ENCODE measurements around the gene CPLANE1. TPM values are rescaled to one million over a fixed set of nuclear protein-coding genes. Genes with fewer than 3 reads are reported as not detected.
"Not testable (repeated sequence)": the region's sequence is repeated elsewhere in the genome, so short reads cannot be mapped to it uniquely, and the experiment has no call there.

CPLANE1 gene
- total RNA-seq, 1 donor from 2014 or later: 21.8 TPM

DNA sequence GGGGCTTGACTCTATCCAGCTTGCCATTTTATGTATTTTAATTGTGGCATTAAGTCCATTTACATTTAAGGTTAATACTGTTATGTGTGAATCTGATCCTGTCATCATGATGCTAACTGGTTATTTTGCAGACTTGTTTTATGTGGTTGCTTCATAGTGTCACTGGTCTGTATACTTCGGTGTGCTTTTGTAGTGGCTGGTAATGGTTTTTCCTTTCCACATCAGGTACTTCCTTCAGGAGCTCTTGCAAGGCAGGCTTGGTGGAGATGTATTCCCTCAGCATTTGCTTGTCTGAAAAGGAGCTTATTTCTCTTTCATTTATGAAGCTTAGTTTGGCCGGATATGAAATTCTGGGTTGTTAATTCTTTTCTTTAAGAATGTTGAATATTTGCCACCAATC is 145.9 kb downstream of the CPLANE1 start:
- H3K4me1 Mint-ChIP-seq (ENCODE audit: low read depth, unreplicated experiment): no peaks in the 10 kb centered on the region
- no peaks in the 10 kb centered on the region for H3K27me3 Mint-ChIP-seq (ENCODE audit: low read depth, unreplicated experiment)
- no peak for FAIRE-seq
- no peak overlapping the region for H3K4me3 ChIP-seq (ENCODE audit: insufficient read depth, low read depth, low read length)
- H4K20me1 ChIP-seq (ENCODE audit: insufficient read depth, low read length): no peaks in the 10 kb centered on the region
- H3K79me2 ChIP-seq (ENCODE audit: insufficient read depth, low read length): no peaks in the 10 kb centered on the region
- H3K4me1 ChIP-seq (ENCODE audit: insufficient read depth, low read length): no peaks in the 10 kb centered on the region
- H3K9ac ChIP-seq (ENCODE audit: low read length): no peak overlapping the region
- no peak for DNase-seq (ENCODE audit: low read depth)
- H3K4me2 ChIP-seq (ENCODE audit: low read length): no peak overlapping the region
- no peak overlapping the region for H3K27ac ChIP-seq (ENCODE audit: low read depth, low read length)
- H3K27ac Mint-ChIP-seq (ENCODE audit: unreplicated experiment): no peak overlapping the region
- no peak for TF ChIP-seq CTCF (IDR thresholded peaks at IDR 0.05; ENCODE audit: insufficient read depth, low read depth, low read length)
- no peak for TF ChIP-seq EZH2 (IDR thresholded peaks at IDR 0.05; ENCODE audit: insufficient read depth, low read length)
- no peak overlapping the region for H2AFZ ChIP-seq (ENCODE audit: low read depth, low read length)
- H3K9me3 ChIP-seq (ENCODE audit: insufficient read depth, low read depth, low read length): no peaks in the 10 kb centered on the region
- H3K36me3 ChIP-seq (ENCODE audit: insufficient read depth, low read length): peaks cover 4% of the 10 kb centered on the region
- no peak overlapping the region for H3K4me3 Mint-ChIP-seq (ENCODE audit: unreplicated experiment)
- peaks cover 34% of the 10 kb centered on the region for H3K9me3 Mint-ChIP-seq (ENCODE audit: unreplicated experiment)
- H3K27me3 ChIP-seq (ENCODE audit: insufficient read depth, low read length): no peaks in the 10 kb centered on the region
- peaks cover 56% of the 10 kb centered on the region for H3K36me3 Mint-ChIP-seq (ENCODE audit: low read depth, unreplicated experiment)

DNA sequence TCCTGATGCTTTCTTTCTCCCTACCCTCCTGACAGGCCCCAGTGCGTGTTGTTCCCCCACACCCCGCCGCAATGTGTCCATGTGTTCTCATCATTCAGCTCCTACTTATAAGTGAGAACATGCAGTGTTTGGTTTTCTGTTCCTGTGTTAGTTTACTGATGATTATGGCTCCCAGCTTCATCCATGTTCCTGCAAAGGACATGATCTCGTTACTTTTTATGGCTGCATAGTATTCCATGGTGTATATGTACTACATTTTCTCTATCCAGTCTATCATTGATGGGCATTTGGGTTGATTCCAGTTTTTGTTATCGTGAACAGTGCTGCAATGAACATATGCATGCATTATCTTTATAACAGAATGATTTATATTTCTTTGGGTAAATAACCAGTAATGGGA is 149.9 kb downstream of the CPLANE1 start:
- H4K20me1 ChIP-seq (ENCODE audit: insufficient read depth, low read length); FAIRE-seq: not testable (repeated sequence)
- H3K36me3 Mint-ChIP-seq (ENCODE audit: low read depth, unreplicated experiment): peaks cover 47% of the 10 kb centered on the region

DNA sequence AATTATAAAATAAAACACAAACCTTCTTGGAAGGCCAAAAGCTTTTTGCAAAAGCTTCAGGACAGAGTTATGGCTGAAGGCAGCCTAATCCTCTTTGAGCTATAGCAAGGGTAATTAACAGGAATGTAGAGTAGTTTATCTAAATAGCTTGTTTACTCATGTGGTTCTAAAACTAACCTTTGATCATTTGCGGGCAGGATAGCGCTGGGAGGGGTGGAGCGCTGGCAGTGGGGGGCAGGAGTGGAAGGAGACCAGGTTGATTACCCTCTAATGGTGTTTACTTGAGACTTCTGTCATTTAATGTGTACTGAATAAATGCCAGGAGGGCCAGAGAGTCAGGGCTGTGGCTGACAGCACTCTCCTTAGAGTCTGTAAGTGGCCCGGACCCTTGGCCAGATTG is 155.4 kb downstream of the CPLANE1 start:
- H3K27me3 ChIP-seq (ENCODE audit: insufficient read depth, low read length); H3K27ac Mint-ChIP-seq (ENCODE audit: unreplicated experiment); H3K4me1 Mint-ChIP-seq (ENCODE audit: low read depth, unreplicated experiment); H3K4me1 ChIP-seq (ENCODE audit: insufficient read depth, low read length); H3K79me2 ChIP-seq (ENCODE audit: insufficient read depth, low read length); H3K9me3 Mint-ChIP-seq (ENCODE audit: unreplicated experiment); H3K4me2 ChIP-seq (ENCODE audit: low read length); H3K27ac ChIP-seq (ENCODE audit: low read depth, low read length); FAIRE-seq; H3K27me3 Mint-ChIP-seq (ENCODE audit: low read depth, unreplicated experiment); H4K20me1 ChIP-seq (ENCODE audit: insufficient read depth, low read length); H3K9ac ChIP-seq (ENCODE audit: low read length); H3K4me3 Mint-ChIP-seq (ENCODE audit: unreplicated experiment); H3K36me3 ChIP-seq (ENCODE audit: insufficient read depth, low read length); H3K9me3 ChIP-seq (ENCODE audit: insufficient read depth, low read depth, low read length); H3K4me3 ChIP-seq (ENCODE audit: insufficient read depth, low read depth, low read length); DNase-seq (ENCODE audit: low read depth); H2AFZ ChIP-seq (ENCODE audit: low read depth, low read length): not testable (repeated sequence)
- H3K36me3 Mint-ChIP-seq (ENCODE audit: low read depth, unreplicated experiment): peaks cover 15% of the 10 kb centered on the region

More for the DNA sequence above, 149.9 kb downstream of the CPLANE1 start:
- not testable (repeated sequence) for DNase-seq (ENCODE audit: low read depth); H2AFZ ChIP-seq (ENCODE audit: low read depth, low read length); H3K79me2 ChIP-seq (ENCODE audit: insufficient read depth, low read length); H3K4me1 Mint-ChIP-seq (ENCODE audit: low read depth, unreplicated experiment); H3K36me3 ChIP-seq (ENCODE audit: insufficient read depth, low read length); H3K4me1 ChIP-seq (ENCODE audit: insufficient read depth, low read length); H3K27me3 Mint-ChIP-seq (ENCODE audit: low read depth, unreplicated experiment); H3K4me2 ChIP-seq (ENCODE audit: low read length); H3K9me3 ChIP-seq (ENCODE audit: insufficient read depth, low read depth, low read length); H3K27ac Mint-ChIP-seq (ENCODE audit: unreplicated experiment); H3K27me3 ChIP-seq (ENCODE audit: insufficient read depth, low read length); H3K27ac ChIP-seq (ENCODE audit: low read depth, low read length); H3K4me3 Mint-ChIP-seq (ENCODE audit: unreplicated experiment); H3K9ac ChIP-seq (ENCODE audit: low read length); H3K4me3 ChIP-seq (ENCODE audit: insufficient read depth, low read depth, low read length)
- H3K9me3 Mint-ChIP-seq (ENCODE audit: unreplicated experiment): peaks cover 35% of the 10 kb centered on the region

- no peak for TF ChIP-seq CTCF (IDR thresholded peaks at IDR 0.05; ENCODE audit: insufficient read depth, low read depth, low read length)
- no peak for TF ChIP-seq EZH2 (IDR thresholded peaks at IDR 0.05; ENCODE audit: insufficient read depth, low read length)
- DNase-seq (ENCODE audit: low read depth): no peak
- H3K27ac ChIP-seq (ENCODE audit: low read depth, low read length): no peak overlapping the region
- Mint-ChIP-seq H3K27me3 (ENCODE audit: low read depth, unreplicated experiment) (no peaks in the 10 kb centered on the region), H3K9me3 (ENCODE audit: unreplicated experiment) (no peaks in the 10 kb centered on the region), H3K4me3 (ENCODE audit: unreplicated experiment) (no peak overlapping the region), H3K27ac (ENCODE audit: unreplicated experiment) (no peak overlapping the region), H3K36me3 (ENCODE audit: low read depth, unreplicated experiment) (peaks cover 7% of the 10 kb centered on the region), H3K4me1 (ENCODE audit: low read depth, unreplicated experiment) (no peaks in the 10 kb centered on the region)
- H3K4me3 ChIP-seq (ENCODE audit: insufficient read depth, low read depth, low read length): no peak overlapping the region
- no peaks in the 10 kb centered on the region for H3K36me3 ChIP-seq (ENCODE audit: insufficient read depth, low read length)
- peaks cover 2% of the 10 kb centered on the region for H3K9me3 ChIP-seq (ENCODE audit: insufficient read depth, low read depth, low read length)
- H2AFZ ChIP-seq (ENCODE audit: low read depth, low read length): no peak overlapping the region
- H3K9ac ChIP-seq (ENCODE audit: low read length): no peak overlapping the region
- no peaks in the 10 kb centered on the region for H3K27me3 ChIP-seq (ENCODE audit: insufficient read depth, low read length)
- H3K4me1 ChIP-seq (ENCODE audit: insufficient read depth, low read length): peaks cover 4% of the 10 kb centered on the region
- FAIRE-seq: no peak
- no peak overlapping the region for H3K4me2 ChIP-seq (ENCODE audit: low read length)
- H4K20me1 ChIP-seq (ENCODE audit: insufficient read depth, low read length): no peaks in the 10 kb centered on the region
- no peaks in the 10 kb centered on the region for H3K79me2 ChIP-seq (ENCODE audit: insufficient read depth, low read length)
Measured at GRCh38 chr5:37090781-37091180, 158.4 kb downstream of the CPLANE1 start.

All from astrocyte (in vitro differentiated cells and primary cell).